Duodenal mucosa (tissue), 2 donors: ENCODE results near the gene OLA1.

ENCODE experiments used
- H3K27ac ChIP-seq: one replicate; pipeline ENCODE4 v1.7.0; 2013; ENCODE audit warnings: low read depth, low read length
- H3K27me3 ChIP-seq, 2 donors: one replicate each; pipeline ENCODE4 v1.7.0; 2013; ENCODE audit warnings: low read length in 2 of 2, control low read depth in 1 of 2; ENCODE audit not compliant: insufficient read depth in 2 of 2, control insufficient read depth in 1 of 2
- H3K36me3 ChIP-seq, 2 donors: one replicate each; pipeline ENCODE4 v1.7.0; 2013; ENCODE audit warnings: low read length in 2 of 2, control low read depth in 1 of 2; ENCODE audit not compliant: insufficient read depth in 2 of 2, control insufficient read depth in 1 of 2
- H3K4me1 ChIP-seq, 2 donors: one replicate each; pipeline ENCODE4 v1.7.0; 2013; ENCODE audit warnings: low read length in 2 of 2, control low read depth in 1 of 2; ENCODE audit not compliant: insufficient read depth in 2 of 2, control insufficient read depth in 1 of 2
- H3K4me3 ChIP-seq, 2 donors: one replicate each; pipeline ENCODE4 v1.7.0; 2013; ENCODE audit warnings: low read length in 2 of 2, low read depth in 1 of 2
- H3K9ac ChIP-seq, 2 donors: one replicate each; pipeline ENCODE4 v1.7.0; 2013; ENCODE audit warnings: low read length in 2 of 2, low read depth in 1 of 2
- H3K9me3 ChIP-seq, 2 donors: one replicate each; pipeline ENCODE4 v1.7.0; 2013; ENCODE audit warnings: low read length in 2 of 2, control low read depth in 1 of 2; ENCODE audit not compliant: control insufficient read depth in 1 of 2

Gene OLA1

DNA sequence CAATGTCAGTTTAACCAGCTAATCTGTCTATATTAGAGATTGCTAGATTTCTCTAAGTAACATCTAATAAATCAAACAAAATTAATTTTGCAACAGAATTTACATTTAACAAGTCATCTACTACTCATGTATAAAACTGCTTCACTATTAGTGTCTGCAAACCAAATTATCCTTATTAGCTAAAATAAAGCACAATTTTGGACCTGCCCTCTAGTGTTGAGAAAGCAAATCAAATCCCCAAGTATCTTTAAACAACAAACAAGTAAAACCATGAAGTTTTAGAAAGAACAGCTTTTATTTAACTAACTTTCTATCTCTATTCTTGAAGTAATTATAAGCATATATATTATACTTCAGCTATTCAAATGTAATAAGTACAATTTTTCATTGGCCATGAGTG is 170.1 kb downstream of the OLA1 start:
- Histone ChIP-seq H3K4me3 (no peak overlapping the region), H3K4me1 (peaks cover 0 to 10% of the 10 kb centered on the region in 2 donors), H3K9ac (no peak overlapping the region), H3K27me3 (no peaks in the 10 kb centered on the region), H3K27ac (no peak overlapping the region), H3K9me3 (no peaks in the 10 kb centered on the region), H3K36me3 (peaks cover 0 to 8% of the 10 kb centered on the region in 2 donors)

DNA sequence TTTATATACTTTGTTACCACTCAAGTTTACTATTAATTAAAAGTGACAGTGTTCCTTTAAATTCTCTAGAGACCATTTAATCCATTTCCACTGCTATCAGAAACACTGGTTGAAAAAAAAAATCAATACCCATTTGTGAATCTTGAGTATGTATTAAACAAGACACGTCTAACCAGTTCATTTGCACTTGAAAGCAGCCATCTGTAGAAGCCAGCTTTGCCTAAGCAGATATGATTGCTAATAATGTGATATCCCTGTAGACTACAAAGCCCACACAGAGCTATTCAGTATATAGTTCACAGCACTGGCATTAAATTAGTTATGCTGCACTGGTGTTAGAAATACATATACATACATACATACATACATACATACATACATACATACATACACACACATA is 171.4 kb downstream of the OLA1 start:
- peaks cover 0 to 10% of the 10 kb centered on the region in 2 donors for H3K4me1 ChIP-seq
- no peak overlapping the region for H3K9ac ChIP-seq
- H3K27me3 ChIP-seq = no peaks in the 10 kb centered on the region
- peaks cover 0 to 8% of the 10 kb centered on the region in 2 donors for H3K36me3 ChIP-seq
- H3K9me3 ChIP-seq = no peaks in the 10 kb centered on the region
- no peak overlapping the region for H3K27ac ChIP-seq
- H3K4me3 ChIP-seq = no peak overlapping the region

GRCh38 chr2:174076040-174076439 is 172.3 kb downstream of the OLA1 start:
- no peak overlapping the region for H3K4me3 ChIP-seq
- H3K9ac ChIP-seq = no peak overlapping the region
- no peaks in the 10 kb centered on the region for H3K9me3 ChIP-seq
- H3K36me3 ChIP-seq = peaks cover 0 to 8% of the 10 kb centered on the region in 2 donors
- no peak overlapping the region for H3K27ac ChIP-seq
- H3K27me3 ChIP-seq = no peaks in the 10 kb centered on the region
- H3K4me1 ChIP-seq = peaks cover 0 to 10% of the 10 kb centered on the region in 2 donors

DNA sequence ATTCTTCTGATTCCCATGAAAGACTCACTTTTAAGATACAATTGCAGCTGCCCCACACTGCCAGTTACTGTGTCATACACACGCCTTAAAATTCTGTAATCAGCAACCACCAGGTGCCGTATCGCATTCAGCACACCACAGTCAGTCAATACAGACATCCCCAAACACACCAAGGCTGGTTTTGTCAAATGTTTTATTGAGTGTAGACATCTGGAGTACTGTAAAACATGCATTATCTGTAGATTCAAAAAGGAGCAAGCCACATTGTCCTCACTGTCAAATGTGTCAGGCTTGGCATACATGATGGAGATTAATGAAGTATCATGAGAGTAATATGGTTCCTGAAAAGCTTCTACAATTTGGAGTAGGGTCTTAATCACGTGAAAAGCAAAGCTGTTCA is 173.5 kb downstream of the OLA1 start:
- Histone ChIP-seq H3K9me3 (no peaks in the 10 kb centered on the region), H3K4me3 (no peak overlapping the region), H3K27ac (no peak overlapping the region), H3K36me3 (peaks cover 0 to 4% of the 10 kb centered on the region in 2 donors), H3K4me1 (peaks cover 0 to 10% of the 10 kb centered on the region in 2 donors), H3K27me3 (no peaks in the 10 kb centered on the region), H3K9ac (no peak overlapping the region)

- Histone ChIP-seq H3K9ac (no peak overlapping the region), H3K36me3 (peaks cover 0 to 4% of the 10 kb centered on the region in 2 donors), H3K4me3 (no peak overlapping the region), H3K27ac (no peak overlapping the region), H3K27me3 (no peaks in the 10 kb centered on the region), H3K4me1 (peaks cover 0 to 10% of the 10 kb centered on the region in 2 donors), H3K9me3 (no peaks in the 10 kb centered on the region)
These were observed 175.5 kb downstream of the OLA1 start for GRCh38 chr2:174072857-174073256.

- H3K9me3 ChIP-seq = no peaks in the 10 kb centered on the region
- H3K27ac ChIP-seq = no peak overlapping the region
- peaks cover 0 to 3% of the 10 kb centered on the region in 2 donors for H3K27me3 ChIP-seq
- no peak overlapping the region for H3K9ac ChIP-seq
- H3K4me1 ChIP-seq = peaks cover 0 to 8% of the 10 kb centered on the region in 2 donors
- no peak overlapping the region for H3K4me3 ChIP-seq
- peaks cover 0 to 4% of the 10 kb centered on the region in 2 donors for H3K36me3 ChIP-seq
These were observed 176.3 kb downstream of the OLA1 start for GRCh38 chr2:174072069-174072468.

- no peak overlapping the region for H3K4me3 ChIP-seq
- H3K27me3 ChIP-seq = peaks cover 0 to 3% of the 10 kb centered on the region in 2 donors
- no peak overlapping the region for H3K9ac ChIP-seq
- H3K36me3 ChIP-seq = peaks cover 0 to 4% of the 10 kb centered on the region in 2 donors
- H3K27ac ChIP-seq = no peak overlapping the region
- peaks cover 0 to 3% of the 10 kb centered on the region in 2 donors for H3K4me1 ChIP-seq
- H3K9me3 ChIP-seq = no peaks in the 10 kb centered on the region
These were observed 177.0 kb downstream of the OLA1 start for GRCh38 chr2:174071321-174071720.

- no peaks in the 10 kb centered on the region for H3K9me3 ChIP-seq
- peaks cover 0 to 4% of the 10 kb centered on the region in 2 donors for H3K36me3 ChIP-seq
- no peak overlapping the region for H3K4me3 ChIP-seq
- no peaks in the 10 kb centered on the region for H3K4me1 ChIP-seq
- H3K9ac ChIP-seq = no peak overlapping the region
- H3K27ac ChIP-seq = no peak overlapping the region
- peaks cover 0 to 3% of the 10 kb centered on the region in 2 donors for H3K27me3 ChIP-seq
These were observed 178.1 kb downstream of the OLA1 start for GRCh38 chr2:174070281-174070680.

DNA sequence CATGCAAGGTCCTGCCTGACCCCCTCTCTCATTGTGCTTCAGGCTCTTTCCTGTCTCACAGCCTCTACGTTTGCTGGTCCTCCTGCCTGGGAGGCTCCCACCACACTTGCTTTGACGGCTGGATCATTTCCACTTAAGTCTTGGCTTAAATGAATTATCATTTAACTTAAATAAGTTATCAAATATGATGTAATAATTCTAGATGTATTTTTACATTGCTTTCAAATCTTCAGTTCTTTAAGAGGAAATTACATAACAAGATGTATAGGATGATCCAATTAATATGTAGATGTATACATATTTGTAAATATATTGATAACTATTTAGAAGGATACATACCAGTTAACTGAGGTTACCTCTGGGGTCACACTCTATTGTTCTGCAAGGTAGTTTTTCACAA is 180.5 kb downstream of the OLA1 start:
- Histone ChIP-seq H3K27me3 (peaks cover 0 to 3% of the 10 kb centered on the region in 2 donors), H3K9ac (no peak overlapping the region), H3K9me3 (no peaks in the 10 kb centered on the region), H3K27ac (no peak overlapping the region), H3K4me3 (no peak overlapping the region), H3K36me3 (no peaks in the 10 kb centered on the region), H3K4me1 (no peaks in the 10 kb centered on the region)

DNA sequence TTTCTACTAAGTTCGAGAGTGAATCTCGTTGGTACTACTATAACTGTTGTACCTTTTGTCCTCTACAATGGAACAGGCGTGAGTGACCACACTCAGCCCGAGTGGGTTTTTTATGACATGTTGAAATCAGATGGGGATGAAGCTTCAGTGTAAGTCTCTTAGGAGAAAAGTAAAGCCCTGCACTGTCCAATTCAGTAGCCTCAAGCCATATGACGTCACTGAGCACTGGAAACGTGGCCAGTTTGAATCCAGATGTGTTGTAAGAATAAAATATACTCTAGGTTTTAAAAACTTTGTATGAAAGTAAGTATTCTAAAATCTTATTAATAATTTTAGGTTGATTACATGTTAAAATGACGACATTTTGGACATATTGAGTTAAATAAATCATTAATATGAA is 181.5 kb downstream of the OLA1 start:
- Histone ChIP-seq H3K9me3 (no peaks in the 10 kb centered on the region), H3K9ac (no peak overlapping the region), H3K36me3 (no peaks in the 10 kb centered on the region), H3K4me1 (no peaks in the 10 kb centered on the region), H3K27ac (no peak overlapping the region), H3K4me3 (no peak overlapping the region), H3K27me3 (peaks cover 0 to 3% of the 10 kb centered on the region in 2 donors)
